K562 (cell line): ENCODE measurements around the gene ADCYAP1R1. TPM values are rescaled to one million over a fixed set of nuclear protein-coding genes. Genes with fewer than 3 reads are reported as not detected.

Experiments used
- ATAC-seq: fragments of 200-7000 bp; cut with Tn5 transposase; 3 replicates; pipeline ENCODE4 v1.9.1; 2020; ENCODE audit warnings: moderate library complexity
- BruUV-seq: library from RNA; stranded (reverse); fragments of 400-500 nt; replicated peaks from 2 replicates; lab custom pipeline; 2021; lab: Mats Ljungman, UMichigan
- CTCF ChIA-PET: fragments of 300-600 bp; formaldehyde crosslinking; extraction: SDS; loops from one replicate; lab custom pipeline; 2021; ENCODE audit warnings: low intra/inter-chr PET ratio; lab: Yijun Ruan, JAX
- POLR2A ChIA-PET: fragments of 300-600, 350-650 bp; sonication (Branson Sonifier 250); formaldehyde crosslinking; extraction: SDS; loops from one replicate; lab custom pipeline; 2021; ENCODE audit warnings: antibody characterized with exemption, inconsistent platforms; lab: Yijun Ruan, JAX
- DNase-seq, 4 experiments: peaks; one replicate each; pipeline versions ENCODE4 v3.0.0 to v3.0.0-alpha.2; 2011 to 2018; ENCODE audit warnings: low spot score in 3 of 4, mixed read lengths in 3 of 4; ENCODE audit errors: extremely low read depth in 1 of 4
- FAIRE-seq: peaks from 2 replicates; lab custom pipeline; 2011; peaks lifted over from hg19 to GRCh38; lab: Jason Lieb, UNC
- H2AFZ ChIP-seq: 2 replicates; pipeline ENCODE4 v1.6.0; 2011; ENCODE audit warnings: low read depth, low read length, control low read depth, inconsistent platforms
- H3K27ac ChIP-seq: fragments of 200-600 bp; 3 replicates; pipeline ENCODE4 v1.8.0; 2011; ENCODE audit warnings: low read depth, mild to moderate bottlenecking, control low read depth, inconsistent platforms, low read length, moderate library complexity, mixed read lengths; ENCODE audit errors: extremely low read depth
- H3K27me3 ChIP-seq, 2 experiments: fragments of 300-600 bp in 1 of 2; 2 replicates in 1 of 2; 3 replicates in 1 of 2; pipeline versions ENCODE4 v1.6.0 to v1.8.0; 2011; ENCODE audit warnings: inconsistent platforms in 2 of 2, low read length in 2 of 2, mild to moderate bottlenecking in 1 of 2, mixed read lengths in 1 of 2, moderate library complexity in 1 of 2; ENCODE audit not compliant: control insufficient read depth in 2 of 2, insufficient read depth in 2 of 2
- H3K36me3 ChIP-seq: fragments of 300-600 bp; 3 replicates; pipeline ENCODE4 v1.8.0; 2011; ENCODE audit warnings: mild to moderate bottlenecking, low read length, inconsistent platforms; ENCODE audit not compliant: control insufficient read depth, insufficient read depth
- H3K4me1 ChIP-seq, 2 experiments: fragments of 200-600 bp in 1 of 2; replicated peaks in 1 of 2; 2 replicates in 1 of 2; 3 replicates in 1 of 2; pipeline versions ENCODE4 v1.5.1 to v1.8.0; 2011; ENCODE audit warnings: inconsistent platforms in 2 of 2, low read length in 2 of 2, mild to moderate bottlenecking in 1 of 2, mixed read lengths in 1 of 2, moderate library complexity in 1 of 2; ENCODE audit not compliant: control insufficient read depth in 2 of 2, insufficient read depth in 2 of 2
- H3K4me2 ChIP-seq: 2 replicates; pipeline ENCODE4 v1.6.1; 2011; ENCODE audit warnings: low read length, control low read depth, inconsistent platforms, mixed read lengths; ENCODE audit not compliant: insufficient read depth
- H3K4me3 ChIP-seq: fragments of 200-600 bp; sonication (generic), shearing (Covaris generic); 2 replicates; pipeline ENCODE4 v1.5.1; 2016; ENCODE audit warnings: control low read depth, inconsistent platforms
- H3K79me2 ChIP-seq: fragments of 200-600 bp; 3 replicates; pipeline ENCODE4 v1.8.0; 2011; ENCODE audit warnings: low read length, inconsistent platforms; ENCODE audit not compliant: control insufficient read depth, insufficient read depth
- H3K9ac ChIP-seq, 2 experiments: 2 replicates each; pipeline versions ENCODE4 v1.6.0 to v1.6.1; 2011; ENCODE audit warnings: low read depth in 2 of 2, low read length in 2 of 2, control low read depth in 1 of 2, inconsistent platforms in 1 of 2, mild to moderate bottlenecking in 1 of 2, mixed read lengths in 1 of 2; ENCODE audit not compliant: insufficient read depth in 1 of 2
- H3K9me1 ChIP-seq: one replicate; pipeline ENCODE4 v1.6.0; 2011; ENCODE audit warnings: inconsistent platforms, mild to moderate bottlenecking, low read length, moderate library complexity; ENCODE audit not compliant: control insufficient read depth, insufficient read depth
- H3K9me3 ChIP-seq: replicated peaks from 2 replicates; pipeline ENCODE4 v1.5.1; 2011; ENCODE audit warnings: low read depth, low read length, inconsistent platforms; ENCODE audit not compliant: control insufficient read depth, insufficient read depth
- H4K20me1 ChIP-seq: replicated peaks from 2 replicates; pipeline ENCODE4 v1.6.1; 2011; ENCODE audit warnings: low read length, inconsistent platforms, mixed read lengths; ENCODE audit not compliant: control insufficient read depth, insufficient read depth
- WGBS: fragments of 100-300 bp; shearing (Covaris generic); methylation state at CpG from one replicate; pipeline ENCODE4 v1.1.6; 2016; ENCODE audit warnings: low coverage, mixed read lengths; ENCODE audit not compliant: insufficient coverage; ENCODE audit errors: missing lambda C conversion rate; 5-methylcytosine and 5-hydroxymethylcytosine counted together
- in situ Hi-C: fragments of 300-500 bp; cut with MboI; formaldehyde crosslinking; loops from 4 replicates; pipeline ENCODE4 v1.15.0; 2018; ENCODE audit warnings: inconsistent platforms, mixed read lengths
- intact Hi-C: fragments of 100-400 bp; cut with micrococcal nuclease; formaldehyde crosslinking; loops from 2 replicates; pipeline ENCODE4 v1.14.2; 2022
- polyA plus RNA-seq, 8 experiments: library from polyadenylated mRNA; depleted of rRNA in 4 of 8; stranded (reverse) in 5 of 8; unstranded in 3 of 8; fragments of >200 nt; fragmentation: Nextera tagmentation in 2 of 8; fragmentation: Illumina TruSeq in 1 of 8; extraction: Ambion mirVana in 2 of 8; extraction: Trizol in 1 of 8; gene quantifications; 2 replicates each; pipeline versions ENCODE4 v1.2.1 to v1.2.3, GENCODE V29; 2011 to 2014; ENCODE audit warnings: inconsistent platforms in 1 of 8, missing spikeins in 1 of 8
- total RNA-seq, 7 experiments: library from RNA; depleted of rRNA in 6 of 7; stranded (reverse); fragments of >200 nt in 6 of 7; fragmentation: Illumina TruSeq in 2 of 7; extraction: Trizol in 2 of 7; gene quantifications; 2 replicates each; pipeline versions ENCODE4 v1.2.1 to v1.2.3, GENCODE V29; 2011 to 2021; ENCODE audit warnings: low replicate concordance in 1 of 7
- TF ChIP-seq, protein P1 (sequence below): IDR thresholded peaks from 2 replicates; pipeline ENCODE4 v1.6.1; 2014; ENCODE audit warnings: antibody characterized with exemption
- TF ChIP-seq, protein P2 (sequence below): sonication (generic); formaldehyde crosslinking; IDR thresholded peaks from 2 replicates; pipeline ENCODE4 v1.8.0; 2023; ENCODE audit warnings: missing genetic modification reagents, mild to moderate bottlenecking, borderline replicate concordance

ADCYAP1R1 gene
- total and polyA plus RNA-seq, 9 of the 15 experiments (the other 6 are each of a cell fraction or from before 2014, with no cell fraction given): 0.03 to 0.07 TPM; not detected in 7

DNA sequence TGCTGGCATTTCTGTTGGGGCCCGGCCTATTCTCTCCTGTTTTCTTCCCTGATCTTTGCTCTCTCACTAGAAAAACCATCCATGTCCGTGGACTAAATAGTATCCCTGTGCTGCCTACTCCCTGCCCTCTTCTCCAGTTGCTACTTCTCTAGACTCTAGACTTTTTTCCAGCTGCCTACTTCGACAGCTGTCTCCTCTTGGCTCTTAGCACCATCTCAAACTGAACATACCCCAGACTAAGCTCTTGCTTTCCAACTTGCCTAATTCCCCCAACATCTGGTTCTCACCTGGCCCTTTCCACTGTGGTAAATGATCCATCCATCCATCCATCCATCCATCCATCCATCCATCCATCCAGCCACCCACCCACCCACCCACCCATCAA, 19.5 kb downstream of the ADCYAP1R1 start (continued):
- TF ChIP-seq, protein P1, sequence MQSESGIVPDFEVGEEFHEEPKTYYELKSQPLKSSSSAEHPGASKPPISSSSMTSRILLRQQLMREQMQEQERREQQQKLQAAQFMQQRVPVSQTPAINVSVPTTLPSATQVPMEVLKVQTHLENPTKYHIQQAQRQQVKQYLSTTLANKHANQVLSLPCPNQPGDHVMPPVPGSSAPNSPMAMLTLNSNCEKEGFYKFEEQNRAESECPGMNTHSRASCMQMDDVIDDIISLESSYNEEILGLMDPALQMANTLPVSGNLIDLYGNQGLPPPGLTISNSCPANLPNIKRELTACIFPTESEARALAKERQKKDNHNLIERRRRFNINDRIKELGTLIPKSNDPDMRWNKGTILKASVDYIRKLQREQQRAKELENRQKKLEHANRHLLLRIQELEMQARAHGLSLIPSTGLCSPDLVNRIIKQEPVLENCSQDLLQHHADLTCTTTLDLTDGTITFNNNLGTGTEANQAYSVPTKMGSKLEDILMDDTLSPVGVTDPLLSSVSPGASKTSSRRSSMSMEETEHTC: no peak

DNA sequence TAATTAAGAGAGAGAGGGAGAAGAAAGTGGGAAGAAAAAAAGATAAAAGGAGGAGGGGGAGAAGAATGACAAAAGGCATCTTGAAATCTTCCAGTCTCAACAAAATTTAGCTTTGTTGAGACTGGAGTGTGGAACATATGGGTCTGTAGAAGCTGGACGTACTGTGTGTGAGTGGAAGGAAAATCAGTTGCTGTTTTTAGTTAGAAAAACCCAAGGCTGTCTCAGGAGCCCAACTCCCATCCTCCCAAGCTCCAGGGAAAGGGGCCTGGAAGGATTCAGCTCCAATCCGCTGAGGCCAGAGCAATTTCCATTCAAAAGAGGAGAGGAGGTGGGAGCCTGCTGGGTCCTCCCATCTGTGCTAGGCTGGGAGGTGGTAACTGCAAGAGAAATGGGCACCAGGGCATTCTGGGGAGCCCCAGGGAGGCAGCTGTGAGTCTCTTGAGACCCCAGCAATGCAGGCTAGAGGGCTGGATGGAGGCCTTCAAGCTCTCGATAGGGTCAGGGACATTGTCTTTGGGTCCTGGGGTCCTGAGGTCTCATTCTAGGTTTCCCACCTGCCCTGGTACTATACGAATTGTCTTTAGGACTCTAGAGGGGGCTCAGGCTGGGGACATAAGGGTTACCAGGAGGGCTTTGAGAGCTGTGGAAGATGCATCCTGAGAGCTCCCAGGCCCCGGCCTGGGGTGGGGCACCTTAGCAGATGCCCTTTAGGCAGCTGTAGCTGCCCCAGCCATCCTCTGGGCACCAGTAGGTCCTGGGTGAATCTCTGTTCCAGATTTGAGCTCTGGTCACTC, 21.4 kb downstream of the ADCYAP1R1 start:
- Histone ChIP-seq H3K27ac (no peak overlapping the region), H3K4me1 (no peaks in the 10 kb centered on the region), H3K9me3 (no peaks in the 10 kb centered on the region), H3K9ac (no peak overlapping the region), H2AFZ (no peak overlapping the region), H3K9me1 (peaks cover 2% of the 10 kb centered on the region), H4K20me1 (0 out of 2 replicates have a peak, but pooled peaks cover 8% of the 10 kb centered on the region), H3K79me2 (no peaks in the 10 kb centered on the region), H3K27me3 (peaks cover 5 to 63% of the 10 kb centered on the region in 2 experiments; a peak in 4 of 5 replicates), H3K36me3 (no peaks in the 10 kb centered on the region), H3K4me2 (no peak overlapping the region), H3K4me3 (no peak overlapping the region)
- FAIRE-seq: no peak
- BruUV-seq: no TSS peak
- DNase-seq: no peak
- ChIA-PET POLR2A (interaction anchor here (0.9 kb wide), 1 partner anchor 10 kb away, joined by 3 read pairs; no protein-coding TSS in a partner anchor), CTCF (no interaction called here)
- intact Hi-C loops: no loop called here
- in situ Hi-C loops: no loop called here
- ATAC-seq: no peak
- TF ChIP-seq, protein P2, sequence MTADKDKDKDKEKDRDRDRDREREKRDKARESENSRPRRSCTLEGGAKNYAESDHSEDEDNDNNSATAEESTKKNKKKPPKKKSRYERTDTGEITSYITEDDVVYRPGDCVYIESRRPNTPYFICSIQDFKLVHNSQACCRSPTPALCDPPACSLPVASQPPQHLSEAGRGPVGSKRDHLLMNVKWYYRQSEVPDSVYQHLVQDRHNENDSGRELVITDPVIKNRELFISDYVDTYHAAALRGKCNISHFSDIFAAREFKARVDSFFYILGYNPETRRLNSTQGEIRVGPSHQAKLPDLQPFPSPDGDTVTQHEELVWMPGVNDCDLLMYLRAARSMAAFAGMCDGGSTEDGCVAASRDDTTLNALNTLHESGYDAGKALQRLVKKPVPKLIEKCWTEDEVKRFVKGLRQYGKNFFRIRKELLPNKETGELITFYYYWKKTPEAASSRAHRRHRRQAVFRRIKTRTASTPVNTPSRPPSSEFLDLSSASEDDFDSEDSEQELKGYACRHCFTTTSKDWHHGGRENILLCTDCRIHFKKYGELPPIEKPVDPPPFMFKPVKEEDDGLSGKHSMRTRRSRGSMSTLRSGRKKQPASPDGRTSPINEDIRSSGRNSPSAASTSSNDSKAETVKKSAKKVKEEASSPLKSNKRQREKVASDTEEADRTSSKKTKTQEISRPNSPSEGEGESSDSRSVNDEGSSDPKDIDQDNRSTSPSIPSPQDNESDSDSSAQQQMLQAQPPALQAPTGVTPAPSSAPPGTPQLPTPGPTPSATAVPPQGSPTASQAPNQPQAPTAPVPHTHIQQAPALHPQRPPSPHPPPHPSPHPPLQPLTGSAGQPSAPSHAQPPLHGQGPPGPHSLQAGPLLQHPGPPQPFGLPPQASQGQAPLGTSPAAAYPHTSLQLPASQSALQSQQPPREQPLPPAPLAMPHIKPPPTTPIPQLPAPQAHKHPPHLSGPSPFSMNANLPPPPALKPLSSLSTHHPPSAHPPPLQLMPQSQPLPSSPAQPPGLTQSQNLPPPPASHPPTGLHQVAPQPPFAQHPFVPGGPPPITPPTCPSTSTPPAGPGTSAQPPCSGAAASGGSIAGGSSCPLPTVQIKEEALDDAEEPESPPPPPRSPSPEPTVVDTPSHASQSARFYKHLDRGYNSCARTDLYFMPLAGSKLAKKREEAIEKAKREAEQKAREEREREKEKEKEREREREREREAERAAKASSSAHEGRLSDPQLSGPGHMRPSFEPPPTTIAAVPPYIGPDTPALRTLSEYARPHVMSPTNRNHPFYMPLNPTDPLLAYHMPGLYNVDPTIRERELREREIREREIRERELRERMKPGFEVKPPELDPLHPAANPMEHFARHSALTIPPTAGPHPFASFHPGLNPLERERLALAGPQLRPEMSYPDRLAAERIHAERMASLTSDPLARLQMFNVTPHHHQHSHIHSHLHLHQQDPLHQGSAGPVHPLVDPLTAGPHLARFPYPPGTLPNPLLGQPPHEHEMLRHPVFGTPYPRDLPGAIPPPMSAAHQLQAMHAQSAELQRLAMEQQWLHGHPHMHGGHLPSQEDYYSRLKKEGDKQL (CRISPR knock-in tag): no peak
- WGBS: 0% methylated on average over 5 of the region's 5 CpGs
